ENCODE data around the gene SLC4A2.

Gene SLC4A2

DNA sequence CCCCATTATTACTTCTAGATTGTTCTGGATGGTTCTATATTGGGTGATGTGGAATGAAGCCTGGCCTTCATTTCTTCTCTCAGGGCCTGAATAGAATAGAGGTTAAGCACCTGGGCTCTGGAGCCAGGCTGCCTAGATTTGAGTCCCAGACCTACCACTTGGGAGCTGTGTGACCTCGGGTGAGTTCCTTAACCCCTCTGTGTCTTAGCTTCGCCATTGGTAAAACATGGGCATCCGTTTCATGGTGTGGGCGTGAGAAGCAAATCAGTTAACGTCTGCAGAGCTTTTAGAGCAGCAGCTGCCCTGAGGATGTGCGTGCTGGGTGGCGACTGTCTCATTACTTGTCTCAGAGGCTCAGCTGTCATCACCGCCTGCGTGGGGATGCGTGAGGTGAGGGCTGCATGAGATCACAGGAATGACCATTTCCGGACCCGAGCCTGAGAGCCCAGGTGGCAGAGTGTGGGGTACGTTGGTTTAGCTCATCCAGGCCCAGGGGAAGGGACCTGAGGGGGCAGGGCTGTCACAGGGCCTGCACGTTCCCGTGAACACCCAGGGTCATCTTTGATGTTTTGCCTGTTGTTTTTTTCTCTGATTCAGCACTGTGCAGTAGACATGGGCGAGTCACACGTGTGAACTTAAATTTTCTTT, 36.6 kb downstream of the SLC4A2 start:
- H3K36me3 Mint-ChIP-seq: no peaks in the 10 kb centered on the region
- ATAC-seq (no peak), DNase-seq (ENCODE audit: low spot score in 2 of 2) (no peak)
- H3K4me1 Mint-ChIP-seq: peaks cover 13% of the 10 kb centered on the region
- no peaks in the 10 kb centered on the region for H3K9me3 Mint-ChIP-seq
- no peak overlapping the region for H3K4me3 Mint-ChIP-seq
- H3K27ac Mint-ChIP-seq: no peak overlapping the region

DNA sequence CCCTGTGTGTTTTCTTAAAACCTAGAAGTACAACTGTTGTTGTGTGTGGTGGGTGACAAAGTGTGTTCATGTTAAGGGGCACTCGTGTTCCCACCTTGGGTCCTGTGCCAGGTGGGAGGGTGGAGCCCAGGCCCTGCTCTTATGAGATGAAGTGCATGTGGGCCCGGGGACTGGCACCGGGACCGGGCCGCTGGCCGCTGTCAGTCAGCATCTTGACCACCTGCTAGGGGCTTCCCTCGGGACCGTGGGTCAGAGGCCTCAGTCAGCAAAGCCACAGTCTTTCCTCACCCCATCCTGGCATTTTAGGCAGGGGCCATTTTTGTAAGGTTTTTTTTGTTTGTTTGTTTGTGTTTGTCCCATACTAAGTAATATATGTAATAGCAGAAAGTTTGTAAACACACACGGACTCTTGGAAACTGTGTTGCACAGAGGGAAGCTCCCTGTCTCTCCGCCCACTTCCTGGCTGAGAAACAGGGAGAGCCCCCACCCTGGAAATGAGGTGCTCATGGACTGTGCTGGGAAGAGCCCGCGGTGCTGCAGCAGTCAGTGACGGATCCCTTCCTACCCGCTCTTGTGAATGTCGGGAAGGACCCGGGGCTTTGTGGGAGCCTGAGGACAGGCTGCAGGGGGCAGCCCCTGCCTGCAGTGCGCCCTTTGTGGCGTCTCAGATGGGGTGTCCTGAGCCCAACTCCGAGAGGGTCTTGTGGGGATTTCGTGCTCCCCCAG, 40.3 kb downstream of the SLC4A2 start:
- DNase-seq (ENCODE audit: low spot score in 2 of 2): no peak
- no peak overlapping the region for H3K27ac Mint-ChIP-seq
- H3K9me3 Mint-ChIP-seq: no peaks in the 10 kb centered on the region
- H3K36me3 Mint-ChIP-seq: peaks cover 7% of the 10 kb centered on the region
- no peak overlapping the region for H3K4me3 Mint-ChIP-seq
- peaks cover 12% of the 10 kb centered on the region for H3K4me1 Mint-ChIP-seq
- no peak for ATAC-seq

DNA sequence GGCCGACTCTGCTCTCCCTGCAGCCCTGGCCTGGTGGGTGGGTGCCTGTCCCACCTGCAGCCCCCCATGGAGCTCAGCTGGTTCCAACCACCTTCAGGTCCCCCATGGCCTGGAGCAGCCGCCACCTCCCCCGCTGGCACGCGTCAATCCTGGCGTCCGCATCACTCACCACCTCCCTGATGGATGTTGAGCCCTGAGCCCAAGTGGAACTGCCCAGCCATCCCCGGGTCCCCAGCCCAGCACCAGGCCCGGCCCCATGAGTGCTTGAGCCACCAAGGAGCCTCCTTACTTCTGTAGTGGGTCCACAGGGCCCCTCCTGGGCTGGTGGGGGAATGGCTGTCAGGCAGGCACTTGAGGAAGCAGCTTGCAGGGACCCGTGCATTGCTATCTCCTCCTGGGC, 41.5 kb downstream of the SLC4A2 start:
- no peak overlapping the region for H3K27ac Mint-ChIP-seq
- ATAC-seq: no peak
- no peaks in the 10 kb centered on the region for H3K9me3 Mint-ChIP-seq
- no peak for DNase-seq (ENCODE audit: low spot score in 2 of 2)
- H3K4me3 Mint-ChIP-seq: no peak overlapping the region
- peaks cover 7% of the 10 kb centered on the region for H3K4me1 Mint-ChIP-seq
- peaks cover 7% of the 10 kb centered on the region for H3K36me3 Mint-ChIP-seq

DNA sequence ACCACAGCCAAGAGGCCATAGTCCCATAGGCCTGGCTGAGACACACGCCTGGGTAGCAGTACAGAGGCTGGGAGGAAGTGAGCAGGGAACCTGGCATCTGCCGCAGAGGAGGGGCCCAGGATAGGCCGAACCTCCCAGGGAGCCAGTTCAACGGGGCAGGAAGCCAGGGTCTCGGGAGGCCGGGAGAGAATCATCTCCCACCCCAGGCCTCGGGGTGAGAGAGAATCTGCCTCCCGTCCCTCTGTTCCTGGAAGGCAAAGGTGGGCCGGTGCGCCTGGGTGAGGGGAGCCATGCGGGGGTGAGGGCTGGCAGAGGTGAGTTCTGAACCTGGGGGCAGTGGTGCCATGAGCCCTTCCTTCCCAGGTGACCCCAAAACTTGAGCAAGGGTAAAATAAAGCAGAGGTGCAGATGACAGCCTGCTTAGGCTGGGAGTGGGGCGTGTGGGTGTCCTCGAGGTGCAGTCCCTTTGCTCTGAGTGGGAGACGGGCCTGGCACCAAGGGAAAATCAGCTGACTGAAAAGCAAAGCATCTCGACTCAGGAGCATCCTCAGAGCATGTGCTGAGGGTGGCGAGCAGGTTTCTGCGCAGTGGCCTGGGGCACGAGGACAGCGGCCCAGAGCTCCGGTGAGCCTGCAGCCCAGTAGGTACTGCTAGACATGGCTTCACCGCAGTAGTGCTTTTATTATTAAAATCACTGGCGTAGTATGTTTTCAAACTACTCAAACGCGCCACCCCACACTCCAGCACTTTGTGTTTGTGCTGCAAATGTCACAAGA, 42.4 kb downstream of the SLC4A2 start:
- no peak for ATAC-seq
- Mint-ChIP-seq H3K9me3 (no peaks in the 10 kb centered on the region), H3K4me1 (peaks cover 7% of the 10 kb centered on the region)

DNA sequence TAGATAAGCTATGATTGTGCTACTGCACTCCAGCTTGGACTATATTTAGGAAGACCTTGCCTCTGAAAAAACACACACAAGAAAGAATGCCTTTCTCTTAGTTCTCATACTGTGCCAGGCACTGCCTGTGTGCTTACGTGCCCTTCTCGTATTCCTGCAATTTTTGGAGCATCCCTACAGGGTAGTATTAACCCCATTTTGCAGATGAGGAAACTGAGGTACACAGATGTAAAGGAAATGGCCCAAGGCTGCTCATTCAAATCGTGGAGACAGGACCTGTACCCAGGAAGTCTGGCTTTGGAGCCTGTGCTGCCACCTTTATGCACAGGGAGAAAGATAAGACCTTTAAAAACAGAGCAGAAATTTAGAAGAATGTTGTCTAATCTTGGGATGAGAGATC, 43.6 kb downstream of the SLC4A2 start:
- DNase-seq (ENCODE audit: low spot score in 2 of 2) (no peak), ATAC-seq (no peak)
- no peaks in the 10 kb centered on the region for H3K9me3 Mint-ChIP-seq
- peaks cover 7% of the 10 kb centered on the region for H3K4me1 Mint-ChIP-seq
- no peak overlapping the region for H3K4me3 Mint-ChIP-seq
- H3K36me3 Mint-ChIP-seq: peaks cover 7% of the 10 kb centered on the region
- no peak overlapping the region for H3K27ac Mint-ChIP-seq

More for the DNA sequence above, 42.4 kb downstream of the SLC4A2 start:
- no peak for DNase-seq (ENCODE audit: low spot score in 2 of 2)
- no peak overlapping the region for H3K4me3 Mint-ChIP-seq
- no peak overlapping the region for H3K27ac Mint-ChIP-seq
- H3K36me3 Mint-ChIP-seq: peaks cover 7% of the 10 kb centered on the region

DNA sequence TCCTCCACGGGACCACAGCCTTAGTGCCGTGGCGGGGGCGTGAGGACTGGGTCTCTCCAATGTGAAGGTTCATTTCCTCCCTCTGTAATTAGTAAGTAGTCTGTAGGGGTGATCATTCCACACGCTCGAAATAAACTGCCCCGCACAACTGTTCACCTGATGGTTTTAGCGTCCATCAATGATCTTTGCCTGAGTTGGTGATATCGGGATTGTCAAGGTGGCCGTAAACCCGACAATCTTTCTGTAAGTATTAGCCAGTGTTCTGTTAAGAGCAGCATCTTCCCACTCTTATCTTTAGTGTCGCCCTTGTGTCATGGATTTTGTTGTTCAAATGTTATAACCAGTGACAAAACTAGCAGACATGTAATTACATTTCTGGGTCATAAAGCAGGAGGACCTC, 44.6 kb downstream of the SLC4A2 start:
- no peak overlapping the region for H3K4me3 Mint-ChIP-seq
- H3K9me3 Mint-ChIP-seq: no peaks in the 10 kb centered on the region
- H3K4me1 Mint-ChIP-seq: peaks cover 7% of the 10 kb centered on the region
- peaks cover 7% of the 10 kb centered on the region for H3K36me3 Mint-ChIP-seq
- no peak for DNase-seq (ENCODE audit: low spot score in 2 of 2)
- ATAC-seq: no peak
- no peak overlapping the region for H3K27ac Mint-ChIP-seq

DNA sequence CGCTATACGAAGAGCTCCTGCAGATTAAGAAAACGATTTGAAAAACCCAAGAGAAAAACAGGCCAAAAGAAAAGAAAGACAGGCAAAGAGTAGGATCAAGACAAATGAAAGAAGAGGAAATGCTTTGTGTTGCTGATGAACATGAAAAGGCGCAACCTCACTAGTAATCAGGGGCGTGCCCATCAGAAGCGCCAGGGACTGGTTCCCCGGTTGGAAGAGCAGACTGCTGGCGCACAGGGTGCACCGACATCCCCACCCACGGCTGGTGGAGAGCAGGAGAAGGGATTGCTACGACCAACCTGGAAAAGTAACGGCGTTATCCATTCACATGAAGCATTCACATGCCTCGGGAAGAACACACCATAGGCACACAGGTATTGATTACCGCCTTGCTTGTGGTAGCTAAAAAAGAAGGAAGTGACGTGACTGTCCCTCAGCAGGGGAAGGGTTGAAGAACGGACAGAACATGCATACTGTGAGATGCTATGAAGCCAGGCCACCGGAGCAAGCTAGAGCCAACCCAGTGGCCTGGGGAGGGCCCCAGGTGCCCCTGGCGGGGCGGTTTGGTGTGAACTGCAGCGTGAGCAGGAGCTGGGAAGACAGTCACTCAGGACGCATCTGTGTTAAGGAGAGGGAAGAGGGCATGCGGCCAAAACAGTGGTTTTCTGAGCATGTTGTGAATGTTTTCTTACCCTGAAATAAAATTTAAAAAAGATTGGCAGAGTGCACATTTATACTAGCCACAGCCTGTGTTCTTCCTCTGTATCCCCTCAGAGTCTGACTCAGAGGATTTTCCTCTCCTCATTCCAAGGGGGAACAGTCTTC, 45.2 kb downstream of the SLC4A2 start:
- no peak for DNase-seq (ENCODE audit: low spot score in 2 of 2)
- Mint-ChIP-seq H3K27ac (no peak overlapping the region), H3K4me1 (peaks cover 7% of the 10 kb centered on the region), H3K9me3 (no peaks in the 10 kb centered on the region), H3K36me3 (peaks cover 7% of the 10 kb centered on the region), H3K4me3 (no peak overlapping the region)
- ATAC-seq: no peak

DNA sequence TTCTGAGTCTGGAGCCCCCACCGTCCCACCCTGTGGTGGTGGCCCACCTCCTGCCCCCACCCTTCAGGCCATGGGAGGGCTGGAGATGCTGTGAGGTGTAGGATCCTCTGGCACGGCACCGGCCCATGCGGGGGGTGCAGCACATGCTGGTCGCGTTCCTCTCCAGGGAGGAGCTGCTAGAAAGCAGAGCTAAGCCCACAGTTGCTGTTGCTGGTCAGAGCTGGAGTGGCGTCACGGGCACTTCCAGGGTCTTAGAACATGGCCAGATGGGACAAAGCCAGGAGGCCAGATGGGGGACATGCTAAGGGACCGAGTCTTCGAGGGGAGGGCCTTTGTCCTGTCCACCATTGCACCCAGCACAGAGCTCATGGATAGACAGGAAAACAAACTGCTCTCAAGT, 48.5 kb downstream of the SLC4A2 start:
- ATAC-seq (no peak), DNase-seq (ENCODE audit: low spot score in 2 of 2) (no peak)
- H3K27ac Mint-ChIP-seq: no peak overlapping the region
- peaks cover 16% of the 10 kb centered on the region for H3K4me1 Mint-ChIP-seq
- H3K9me3 Mint-ChIP-seq: no peaks in the 10 kb centered on the region
- peaks cover 7% of the 10 kb centered on the region for H3K36me3 Mint-ChIP-seq
- no peak overlapping the region for H3K4me3 Mint-ChIP-seq

DNA sequence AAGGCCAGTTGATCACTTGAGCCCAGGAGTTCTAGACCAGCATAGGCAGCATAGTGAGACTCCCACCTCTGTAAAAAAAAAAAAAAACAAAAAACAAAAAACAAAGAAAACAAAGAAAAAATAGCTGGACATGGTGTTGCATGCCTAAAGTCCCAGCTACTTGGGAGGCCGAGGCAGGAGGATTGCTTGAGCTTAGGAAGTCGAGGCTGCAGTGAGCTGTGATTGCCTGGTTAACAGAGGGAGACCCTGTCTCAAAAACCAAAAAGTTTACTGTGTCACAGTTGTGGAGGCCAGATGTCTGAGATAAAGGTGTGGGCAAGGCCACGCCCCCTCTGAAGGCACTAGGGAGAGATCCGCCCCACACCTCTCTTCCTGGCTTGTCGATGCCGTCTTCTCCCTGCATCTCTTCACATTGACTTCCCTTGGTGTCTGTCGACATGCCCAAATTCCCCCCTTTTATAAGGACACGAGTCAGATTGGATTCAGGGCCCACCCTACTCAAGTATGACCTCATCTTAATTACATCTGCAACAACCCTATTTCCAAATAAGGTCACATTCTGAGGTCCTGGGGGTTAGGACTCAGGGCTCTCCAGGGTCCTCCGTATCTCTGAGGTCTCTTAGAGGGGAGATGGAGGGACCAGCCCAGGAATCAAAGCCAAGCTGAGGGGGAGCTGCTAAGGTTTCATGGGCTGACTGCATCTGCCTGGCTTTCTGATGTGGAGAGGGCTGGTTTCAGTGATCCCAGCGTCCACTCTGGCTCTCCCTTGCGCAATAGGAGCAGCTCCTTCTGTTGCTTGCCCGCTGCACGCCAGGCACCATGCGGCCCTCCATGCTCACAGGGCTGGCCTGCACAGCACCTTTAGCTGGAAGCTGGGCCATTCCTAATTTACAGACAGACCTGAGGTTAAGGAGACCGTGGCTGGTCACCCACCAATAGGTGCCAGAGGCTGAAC, 50.0 kb downstream of the SLC4A2 start:
- Mint-ChIP-seq H3K36me3 (peaks cover 2% of the 10 kb centered on the region), H3K4me3 (no peak overlapping the region), H3K9me3 (no peaks in the 10 kb centered on the region), H3K4me1 (peaks cover 11% of the 10 kb centered on the region), H3K27ac (no peak overlapping the region)
- DNase-seq (ENCODE audit: low spot score in 2 of 2) (no peak), ATAC-seq (no peak)

DNA sequence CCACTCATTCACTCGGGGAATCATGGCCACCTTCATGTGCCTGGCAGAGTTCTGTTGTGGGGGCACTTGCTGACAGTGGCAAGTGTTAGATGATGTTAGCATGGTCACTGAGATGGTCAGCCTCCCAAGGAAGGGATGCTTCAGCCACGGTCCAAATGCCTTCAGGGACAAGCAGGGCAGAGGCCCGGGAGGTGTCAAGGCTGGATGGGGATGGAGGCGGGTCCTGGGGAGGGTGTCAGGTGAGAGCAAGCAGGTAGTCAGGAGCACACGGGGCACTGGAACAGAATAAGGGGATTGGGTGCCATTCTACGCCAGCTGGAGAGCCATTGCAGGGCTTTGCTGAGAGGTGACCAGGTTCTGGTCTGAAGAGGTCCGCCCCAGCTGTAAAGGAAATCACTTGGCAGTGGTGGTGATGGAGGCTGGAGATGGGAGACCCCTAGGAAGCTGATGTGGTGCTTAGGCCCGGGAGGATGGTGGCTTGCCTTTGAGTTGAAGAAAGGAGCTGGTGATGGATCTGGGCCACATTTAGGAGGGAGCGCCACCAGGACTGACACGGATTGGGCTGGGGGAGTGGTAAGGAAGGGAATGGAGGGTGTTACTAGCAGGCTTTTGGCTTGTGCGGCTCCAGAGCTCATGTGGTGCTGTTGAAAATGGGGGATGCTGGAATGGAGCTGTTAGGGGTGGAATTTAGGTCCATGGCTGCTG, 51.0 kb downstream of the SLC4A2 start:
- H3K27ac Mint-ChIP-seq: no peak overlapping the region
- H3K4me3 Mint-ChIP-seq: no peak overlapping the region
- peaks cover 8% of the 10 kb centered on the region for H3K4me1 Mint-ChIP-seq
- DNase-seq (ENCODE audit: low spot score in 2 of 2) (no peak), ATAC-seq (no peak)
- H3K9me3 Mint-ChIP-seq: no peaks in the 10 kb centered on the region
- H3K36me3 Mint-ChIP-seq: no peaks in the 10 kb centered on the region

DNA sequence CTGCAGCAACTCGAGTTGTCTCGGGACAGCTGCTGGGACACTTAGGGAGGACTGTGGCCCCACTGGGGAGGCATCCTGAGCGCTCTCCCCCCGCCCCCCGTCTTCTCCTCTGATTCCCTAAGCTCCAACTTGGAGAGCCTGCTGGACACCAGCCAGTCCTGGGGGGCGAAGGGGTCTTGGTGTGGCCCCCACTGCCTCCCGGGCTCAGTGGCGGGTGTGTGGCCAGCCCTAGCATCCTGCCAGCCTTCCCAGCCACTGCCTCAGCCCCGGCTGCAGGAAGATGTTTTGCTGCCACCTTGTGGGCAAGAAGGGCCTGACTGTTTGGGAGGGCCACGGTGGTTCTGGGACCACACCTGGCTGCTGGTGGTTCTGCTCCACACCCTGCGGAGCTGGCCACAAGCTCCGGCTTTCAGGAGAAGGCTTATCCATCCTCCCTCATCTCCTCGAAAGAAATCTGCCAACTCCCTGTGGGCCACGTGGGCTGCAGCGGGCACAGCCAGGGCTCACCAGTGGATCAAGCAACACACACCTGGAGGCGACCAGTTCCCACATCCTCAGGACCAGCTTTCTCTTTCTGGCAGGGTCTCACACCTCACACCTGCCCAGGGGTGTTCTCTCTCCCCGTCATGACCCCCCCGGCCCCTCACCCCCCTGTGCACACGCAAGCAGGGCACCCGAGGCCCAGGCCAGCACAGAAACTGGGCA, 51.7 kb downstream of the SLC4A2 start:
- Mint-ChIP-seq H3K4me1 (peaks cover 14% of the 10 kb centered on the region), H3K36me3 (no peaks in the 10 kb centered on the region), H3K4me3 (no peak overlapping the region), H3K9me3 (no peaks in the 10 kb centered on the region), H3K27ac (no peak overlapping the region)
- peak; percentile 67 to 86 for DNase-seq (ENCODE audit: low spot score in 2 of 2)
- ATAC-seq: peak; percentile 83

DNA sequence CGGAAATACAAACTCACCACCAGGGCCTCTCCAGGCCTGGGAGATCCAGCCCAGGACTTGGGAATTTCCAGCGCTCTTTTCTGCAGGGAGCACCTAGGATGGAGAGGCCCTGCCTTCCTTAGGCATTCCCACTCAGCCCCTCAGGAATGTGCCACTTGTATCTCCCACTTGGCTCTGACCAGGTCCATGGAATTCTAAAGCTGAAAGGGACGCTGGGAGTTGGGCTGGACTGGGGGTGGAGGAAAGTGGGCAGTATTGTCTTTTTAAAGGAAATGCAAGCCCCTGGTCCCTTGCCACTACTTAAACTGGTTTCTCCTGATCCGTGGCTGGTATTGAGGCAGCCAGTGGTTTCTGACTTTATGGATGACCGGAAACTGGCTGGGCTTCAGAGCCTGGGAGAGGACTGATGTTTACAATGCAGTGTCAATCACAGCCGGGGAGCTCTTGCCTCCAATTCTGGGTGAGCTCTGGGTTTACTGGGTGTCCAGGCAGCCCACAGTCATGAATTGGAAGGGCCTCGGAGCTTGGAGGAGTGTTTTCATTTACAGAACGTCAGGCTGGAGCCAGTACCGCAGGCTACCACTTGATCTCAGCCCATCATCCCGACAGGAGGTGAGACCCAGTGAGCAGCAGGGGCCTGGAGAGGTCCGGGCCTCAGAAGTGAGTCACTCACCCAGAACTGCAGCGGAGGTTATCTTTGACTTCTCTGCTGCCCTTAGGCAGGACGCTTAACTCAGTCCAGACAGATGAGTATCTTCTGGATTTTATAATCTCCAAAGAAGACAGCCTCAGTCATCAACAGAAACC, 54.2 kb downstream of the SLC4A2 start:
- ATAC-seq (no peak), DNase-seq (ENCODE audit: low spot score in 2 of 2) (no peak)
- Mint-ChIP-seq H3K4me1 (peaks cover 33% of the 10 kb centered on the region), H3K9me3 (no peaks in the 10 kb centered on the region), H3K4me3 (peak overlapping the region; percentile 13), H3K27ac (no peak overlapping the region), H3K36me3 (no peaks in the 10 kb centered on the region)
